HL-60 (cell line): ENCODE results near the gene TRAF5.

Experiments used
- SPI1 ChIP-seq: IDR thresholded peaks from 2 replicates; pipeline ENCODE4 v1.6.1; 2012; ENCODE audit warnings: low read depth, mild to moderate bottlenecking, borderline replicate concordance
- TF ChIP-seq, protein P1 (sequence below): IDR thresholded peaks from one replicate; pipeline ENCODE4 v1.5.1; 2011; ENCODE audit warnings: low read length, control low read depth, inconsistent platforms; ENCODE audit not compliant: insufficient read depth

DNA sequence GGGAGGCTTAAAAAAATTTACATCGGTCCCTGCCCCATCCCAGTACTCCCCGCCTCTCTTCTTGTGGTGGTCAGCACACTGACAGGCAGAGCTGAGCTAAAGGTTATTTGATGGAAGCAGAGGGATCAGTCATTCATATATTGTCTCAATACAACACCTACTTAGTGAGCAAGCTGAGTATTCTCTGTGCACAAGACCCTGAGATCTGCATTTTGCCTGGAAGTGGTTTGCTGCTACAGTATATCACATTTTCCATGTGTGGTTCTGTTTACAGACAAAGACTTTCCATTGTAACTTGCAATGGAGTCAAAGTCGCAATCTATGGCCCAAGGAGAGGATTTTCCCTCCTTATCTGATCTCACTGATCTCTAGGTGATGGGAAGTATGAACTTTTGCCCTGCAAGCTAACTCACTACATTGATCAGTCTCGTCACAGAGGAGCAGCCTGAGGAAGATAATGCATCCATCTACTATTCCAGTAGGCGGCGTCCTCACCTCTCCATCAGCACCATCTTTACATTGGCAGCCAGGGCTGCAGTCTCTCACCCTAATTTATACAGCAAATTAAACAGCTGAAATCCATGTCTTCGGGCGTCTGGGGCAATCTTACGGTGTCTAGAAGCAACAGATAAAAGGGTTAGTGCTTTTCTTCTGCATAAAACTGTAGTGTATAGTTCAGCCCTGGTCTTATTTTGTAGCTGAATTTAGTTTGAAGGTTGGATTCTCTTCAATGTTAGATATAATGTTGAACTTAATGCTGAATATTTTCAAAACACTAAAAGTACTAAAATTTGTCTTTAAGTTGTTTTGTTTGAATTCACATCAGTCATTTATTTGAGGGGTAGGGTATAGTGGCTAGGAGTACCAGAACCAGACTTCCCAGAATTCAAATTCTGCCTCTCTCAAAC is 3.2 kb upstream of the TRAF5 start:
- no peak for TF ChIP-seq SPI1
- TF ChIP-seq, protein P1, sequence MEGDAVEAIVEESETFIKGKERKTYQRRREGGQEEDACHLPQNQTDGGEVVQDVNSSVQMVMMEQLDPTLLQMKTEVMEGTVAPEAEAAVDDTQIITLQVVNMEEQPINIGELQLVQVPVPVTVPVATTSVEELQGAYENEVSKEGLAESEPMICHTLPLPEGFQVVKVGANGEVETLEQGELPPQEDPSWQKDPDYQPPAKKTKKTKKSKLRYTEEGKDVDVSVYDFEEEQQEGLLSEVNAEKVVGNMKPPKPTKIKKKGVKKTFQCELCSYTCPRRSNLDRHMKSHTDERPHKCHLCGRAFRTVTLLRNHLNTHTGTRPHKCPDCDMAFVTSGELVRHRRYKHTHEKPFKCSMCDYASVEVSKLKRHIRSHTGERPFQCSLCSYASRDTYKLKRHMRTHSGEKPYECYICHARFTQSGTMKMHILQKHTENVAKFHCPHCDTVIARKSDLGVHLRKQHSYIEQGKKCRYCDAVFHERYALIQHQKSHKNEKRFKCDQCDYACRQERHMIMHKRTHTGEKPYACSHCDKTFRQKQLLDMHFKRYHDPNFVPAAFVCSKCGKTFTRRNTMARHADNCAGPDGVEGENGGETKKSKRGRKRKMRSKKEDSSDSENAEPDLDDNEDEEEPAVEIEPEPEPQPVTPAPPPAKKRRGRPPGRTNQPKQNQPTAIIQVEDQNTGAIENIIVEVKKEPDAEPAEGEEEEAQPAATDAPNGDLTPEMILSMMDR, result peak; percentile 96
